Keratinocyte (primary cell): ENCODE measurements around the gene SPPL2B. TPM values are rescaled to one million over a fixed set of nuclear protein-coding genes. Genes with fewer than 3 reads are reported as not detected.

ENCODE experiments used
- DNase-seq: peaks from one replicate; pipeline ENCODE4 v3.0.0-alpha.2; 2011; ENCODE audit warnings: low read depth, missing footprints, low spot score
- FAIRE-seq: peaks from 2 replicates; lab custom pipeline; 2011; peaks lifted over from hg19 to GRCh38; lab: Jason Lieb, UNC
- H2AFZ ChIP-seq: 2 replicates; pipeline ENCODE4 v1.6.0; 2012; ENCODE audit warnings: low read length, control low read depth, inconsistent platforms; ENCODE audit not compliant: control insufficient read depth
- H3K27ac ChIP-seq: 2 replicates; pipeline ENCODE4 v1.5.1; 2011; ENCODE audit warnings: low read length; ENCODE audit not compliant: control insufficient read depth, insufficient read depth
- H3K27me3 ChIP-seq: 3 replicates; pipeline ENCODE4 v1.6.0; 2011; ENCODE audit warnings: low read length; ENCODE audit not compliant: control insufficient read depth, insufficient read depth; ENCODE audit errors: extremely low read depth
- H3K36me3 ChIP-seq, 2 experiments: 2 replicates in 1 of 2; 3 replicates in 1 of 2; pipeline ENCODE4 v1.5.1; 2011; ENCODE audit warnings: low read length in 2 of 2, mild to moderate bottlenecking in 1 of 2; ENCODE audit not compliant: control insufficient read depth in 2 of 2, insufficient read depth in 2 of 2; ENCODE audit errors: extremely low read depth in 1 of 2
- H3K4me1 ChIP-seq: 3 replicates; pipeline ENCODE4 v1.5.1; 2011; ENCODE audit warnings: low read length; ENCODE audit not compliant: control insufficient read depth, insufficient read depth; ENCODE audit errors: extremely low read depth
- H3K4me2 ChIP-seq: 3 replicates; pipeline ENCODE4 v1.6.0; 2011; ENCODE audit warnings: low read depth, low read length; ENCODE audit not compliant: control insufficient read depth, insufficient read depth; ENCODE audit errors: extremely low read depth
- H3K4me3 ChIP-seq, 3 experiments: fragments of 200-600 bp in 1 of 3; sonication (generic) in 1 of 3; 2 replicates in 2 of 3; 3 replicates in 1 of 3; pipeline ENCODE4 v1.5.1; 2011 to 2016; ENCODE audit warnings: low read length in 3 of 3, mild to moderate bottlenecking in 3 of 3, control low read depth in 2 of 3, inconsistent platforms in 1 of 3, low read depth in 1 of 3, mixed read lengths in 1 of 3, mixed run types in 1 of 3, moderate library complexity in 1 of 3; ENCODE audit not compliant: control insufficient read depth in 2 of 3, insufficient read depth in 2 of 3; ENCODE audit errors: extremely low read depth in 1 of 3
- H3K79me2 ChIP-seq: 2 replicates; pipeline ENCODE4 v1.6.0; 2012; ENCODE audit warnings: low read length; ENCODE audit not compliant: control insufficient read depth, insufficient read depth
- H3K9ac ChIP-seq: 3 replicates; pipeline ENCODE4 v1.6.0; 2011; ENCODE audit warnings: low read length; ENCODE audit not compliant: control insufficient read depth, insufficient read depth; ENCODE audit errors: extremely low read depth
- H3K9me1 ChIP-seq: 3 replicates; pipeline ENCODE4 v1.6.0; 2011; ENCODE audit warnings: low read length; ENCODE audit not compliant: control insufficient read depth, insufficient read depth; ENCODE audit errors: extremely low read depth
- H3K9me3 ChIP-seq: 2 replicates; pipeline ENCODE4 v1.5.1; 2012; ENCODE audit warnings: low read depth, low read length; ENCODE audit not compliant: control insufficient read depth
- H4K20me1 ChIP-seq: 3 replicates; pipeline ENCODE4 v1.6.0; 2011; ENCODE audit warnings: low read length; ENCODE audit not compliant: control insufficient read depth, insufficient read depth; ENCODE audit errors: extremely low read depth
- CTCF ChIP-seq, 3 experiments: IDR thresholded peaks in 1 of 3; conservative IDR thresholded peaks in 1 of 3; optimal IDR thresholded peaks in 1 of 3; 2 replicates in 2 of 3; 3 replicates in 1 of 3; pipeline versions ENCODE3 to v1.5.1; 2011; ENCODE audit warnings: low read length in 3 of 3, mild to moderate bottlenecking in 3 of 3, moderate library complexity in 2 of 3, control low read depth in 1 of 3, inconsistent platforms in 1 of 3; ENCODE audit not compliant: insufficient read depth in 2 of 3; ENCODE audit errors: extremely low read depth in 1 of 3
- EZH2 ChIP-seq: IDR thresholded peaks from one replicate; pipeline ENCODE4 v1.6.1; 2012; ENCODE audit warnings: inconsistent platforms, mild to moderate bottlenecking, low read length, moderate library complexity
- dilution Hi-C: fragments of 300-500 bp; cut with MboI; formaldehyde crosslinking; loops from one replicate; pipeline ENCODE4 v1.7.0; 2020; ENCODE audit warnings: low sequenced_read_pairs; ENCODE audit not compliant: extremely low pct_ligation_motif_present
- polyA plus RNA-seq, 5 experiments: library from polyadenylated mRNA; depleted of rRNA in 3 of 5; stranded (reverse) in 3 of 5; stranded (forward) in 1 of 5; unstranded in 1 of 5; fragments of >200 nt; gene quantifications; 1 replicate in 1 of 5; 2 replicates in 3 of 5; 3 replicates in 1 of 5; pipeline versions ENCODE4 v1.2.1 to v1.2.3, GENCODE V29; 2011 to 2012; ENCODE audit warnings: missing spikeins in 2 of 5, low read depth in 1 of 5, low replicate concordance in 1 of 5

The SPPL2B gene
- polyA plus RNA-seq, 1 donor (not counting 4 experiments of a cell fraction or from before 2014, with no cell fraction given), result 9.3 TPM

DNA sequence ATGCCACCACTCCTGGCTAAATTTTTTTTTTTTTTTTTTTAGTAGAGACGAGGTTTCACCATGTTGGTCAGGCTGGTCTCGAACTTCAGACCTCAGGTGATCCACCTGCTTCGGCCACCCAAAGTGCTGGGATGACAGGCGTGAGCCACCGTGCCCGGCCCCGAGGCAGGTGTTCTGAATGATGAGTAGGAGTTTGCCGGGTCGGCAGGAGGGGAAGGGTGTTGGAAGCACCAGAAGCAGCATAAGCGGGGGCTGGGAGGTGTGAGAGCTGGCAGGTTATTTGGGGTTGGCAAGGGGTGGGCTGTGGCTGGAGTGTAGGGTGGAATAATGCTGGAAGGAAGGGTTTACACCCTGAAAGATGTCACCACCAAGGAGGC lies 1.8 kb downstream of the SPPL2B start:
- peaks cover 3% of the 10 kb centered on the region for H4K20me1 ChIP-seq
- H2AFZ ChIP-seq, result no peak overlapping the region
- H3K9ac ChIP-seq, result no peak overlapping the region
- DNase-seq (no peak), FAIRE-seq (no peak)
- peaks cover 70% of the 10 kb centered on the region for H3K79me2 ChIP-seq
- no peak overlapping the region for H3K27ac ChIP-seq
- no peak overlapping the region for H3K4me2 ChIP-seq
- no peaks in the 10 kb centered on the region for H3K27me3 ChIP-seq
- dilution Hi-C loops, result no loop called here
- no peak overlapping the region for H3K4me3 ChIP-seq
- TF ChIP-seq EZH2 (no peak), CTCF (optimal IDR thresholded peaks at IDR 0.05 in 1 of 3, IDR thresholded peaks at IDR 0.05 in 1 of 3, conservative IDR thresholded peaks at IDR 0.05 in 1 of 3; ENCODE audit: extremely low read depth in 1 of 3, insufficient read depth in 2 of 3, low read length in 3 of 3) (no peak)
- H3K9me3 ChIP-seq, result no peaks in the 10 kb centered on the region
- no peaks in the 10 kb centered on the region for H3K9me1 ChIP-seq
- H3K4me1 ChIP-seq, result peaks cover 12% of the 10 kb centered on the region
- H3K36me3 ChIP-seq, result peaks cover 3 to 6% of the 10 kb centered on the region in 2 experiments

DNA sequence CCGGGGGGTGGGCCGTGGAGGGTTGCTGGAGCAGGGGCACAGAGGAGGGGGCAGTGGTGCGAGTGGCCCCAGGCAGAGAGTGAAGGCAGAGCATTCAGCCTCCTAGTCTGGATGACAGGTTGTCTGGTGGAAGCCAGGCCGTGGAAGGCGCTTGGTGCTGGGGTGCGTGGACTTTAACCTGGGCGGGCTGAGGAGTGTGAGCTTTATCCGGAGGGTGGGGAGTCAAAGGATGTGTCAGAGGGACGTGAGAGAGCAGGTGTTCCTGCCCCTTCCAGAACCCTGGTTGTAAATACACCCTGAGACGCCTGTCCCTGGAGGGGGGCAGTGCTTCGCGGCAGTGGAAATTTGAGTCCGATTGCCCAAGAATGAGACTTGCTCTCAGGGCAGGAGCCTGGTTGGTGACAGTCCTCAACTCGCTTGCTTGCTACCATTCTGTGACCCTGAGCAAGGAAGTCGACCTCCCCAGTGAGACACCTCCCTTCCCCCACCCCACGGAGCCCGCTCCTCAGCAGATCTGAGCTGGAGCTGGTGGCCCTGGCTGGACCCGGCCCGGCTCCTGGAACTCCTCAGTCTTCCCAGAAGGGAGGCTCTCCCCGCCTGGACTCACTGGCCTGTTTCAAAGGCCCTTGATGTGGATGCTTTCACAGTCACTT lies 2.3 kb downstream of the SPPL2B start:
- peaks cover 3 to 6% of the 10 kb centered on the region in 2 experiments for H3K36me3 ChIP-seq
- H3K9me1 ChIP-seq, result peaks cover under 1% of the 10 kb centered on the region
- H3K4me2 ChIP-seq, result no peak overlapping the region
- dilution Hi-C loops, result no loop called here
- no peak overlapping the region for H3K9ac ChIP-seq
- peaks cover 12% of the 10 kb centered on the region for H3K4me1 ChIP-seq
- peaks cover 5% of the 10 kb centered on the region for H4K20me1 ChIP-seq
- H3K27me3 ChIP-seq, result no peaks in the 10 kb centered on the region
- TF ChIP-seq EZH2, result no peak
- TF ChIP-seq CTCF (optimal IDR thresholded peaks at IDR 0.05 in 1 of 3, IDR thresholded peaks at IDR 0.05 in 1 of 3, conservative IDR thresholded peaks at IDR 0.05 in 1 of 3; ENCODE audit: extremely low read depth in 1 of 3, insufficient read depth in 2 of 3, low read length in 3 of 3), result no peak
- DNase-seq, result no peak
- H2AFZ ChIP-seq, result no peak overlapping the region
- no peak overlapping the region for H3K27ac ChIP-seq
- FAIRE-seq, result no peak
- H3K4me3 ChIP-seq, result no peak overlapping the region
- H3K9me3 ChIP-seq, result no peaks in the 10 kb centered on the region
- peaks cover 67% of the 10 kb centered on the region for H3K79me2 ChIP-seq
